ENCODE measurements around the gene GAB2.

The GAB2 gene

GRCh38 chr11:78390809-78391208, 26.8 kb downstream of the GAB2 start:
- TF ChIP-seq CTCF (conservative IDR thresholded peaks at IDR 0.05) (no peak), ZFX (IDR thresholded peaks at IDR 0.05) (no peak)

GRCh38 chr11:78386215-78386941, 31.2 kb downstream of the GAB2 start:
- TF ChIP-seq ZFX (IDR thresholded peaks at IDR 0.05) (no peak), CTCF (conservative IDR thresholded peaks at IDR 0.05) (no peak)
- no peak overlapping the region for H3K27ac ChIP-seq

More at GRCh38 chr11:78390809-78391208, 26.8 kb downstream of the GAB2 start:
- H3K27ac ChIP-seq = no peak overlapping the region

- TF ChIP-seq ZFX (IDR thresholded peaks at IDR 0.05) (no peak), CTCF (conservative IDR thresholded peaks at IDR 0.05) (no peak)
- no peak overlapping the region for H3K27ac ChIP-seq
Measured at GRCh38 chr11:78385205-78385604, 32.4 kb downstream of the GAB2 start.

GRCh38 chr11:78384231-78384630, 33.4 kb downstream of the GAB2 start:
- TF ChIP-seq ZFX (IDR thresholded peaks at IDR 0.05) (no peak), CTCF (conservative IDR thresholded peaks at IDR 0.05) (no peak)
- H3K27ac ChIP-seq = no peak overlapping the region

GRCh38 chr11:78381865-78382264, 35.8 kb downstream of the GAB2 start:
- no peak overlapping the region for H3K27ac ChIP-seq
- no peak for TF ChIP-seq ZFX (IDR thresholded peaks at IDR 0.05)

GRCh38 chr11:78380615-78381051, 37.0 kb downstream of the GAB2 start:
- no peak for TF ChIP-seq ZFX (IDR thresholded peaks at IDR 0.05)
- H3K27ac ChIP-seq = no peak overlapping the region

GRCh38 chr11:78379039-78379670, 38.5 kb downstream of the GAB2 start:
- TF ChIP-seq ZFX (IDR thresholded peaks at IDR 0.05) (no peak), CTCF (conservative IDR thresholded peaks at IDR 0.05) (no peak)
- no peak overlapping the region for H3K27ac ChIP-seq

GRCh38 chr11:78377625-78378418, 39.8 kb downstream of the GAB2 start:
- no peak overlapping the region; the same call in 1 of the 2 replicates for H3K27ac ChIP-seq
- TF ChIP-seq ZFX (IDR thresholded peaks at IDR 0.05) (no peak), CTCF (conservative IDR thresholded peaks at IDR 0.05) (no peak)
